H1 (cell line): ENCODE results near the gene FAF2. TPM values are rescaled to one million over a fixed set of nuclear protein-coding genes. Genes with fewer than 3 reads are reported as not detected.

ENCODE experiments used
- BACH1 ChIP-seq: IDR thresholded peaks from 2 replicates; pipeline ENCODE4 v1.6.1; 2012; ENCODE audit warnings: low read length, improper control_type of control experiment
- BRCA1 ChIP-seq: IDR thresholded peaks from 2 replicates; pipeline ENCODE4 v1.6.1; 2012; ENCODE audit warnings: low read depth, low read length, improper control_type of control experiment
- CEBPB ChIP-seq: IDR thresholded peaks from 2 replicates; pipeline ENCODE4 v1.6.1; 2012; ENCODE audit warnings: low read depth, low read length
- CHD7 ChIP-seq: fragments of 300-600 bp; sonication (generic); IDR thresholded peaks from 2 replicates; pipeline ENCODE4 v1.7.1; 2012; ENCODE audit warnings: low read length, moderate library complexity, mild to moderate bottlenecking, inconsistent platforms; ENCODE audit not compliant: insufficient replicate concordance
- GABPA ChIP-seq: IDR thresholded peaks from 2 replicates; pipeline ENCODE4 v1.6.1; 2011; ENCODE audit warnings: mild to moderate bottlenecking, low read length, moderate library complexity, borderline replicate concordance; ENCODE audit not compliant: insufficient read depth
- KDM5A ChIP-seq: fragments of 200-600 bp; IDR thresholded peaks from 2 replicates; pipeline ENCODE4 v1.7.1; 2012; ENCODE audit warnings: mild to moderate bottlenecking, low read length, inconsistent platforms, mixed read lengths
- RBBP5 ChIP-seq: IDR thresholded peaks from 2 replicates; pipeline ENCODE4 v1.7.1; 2012; ENCODE audit warnings: low read depth, mild to moderate bottlenecking, inconsistent platforms, low read length, moderate library complexity, borderline replicate concordance
- polyA plus RNA-seq, 7 experiments: library from polyadenylated mRNA; depleted of rRNA in 3 of 7; stranded (reverse) in 5 of 7; unstranded in 2 of 7; fragments of >200 nt in 5 of 7; fragments of 200-250 nt in 2 of 7; gene quantifications; 1 replicate in 5 of 7; 2 replicates in 1 of 7; 4 replicates in 1 of 7; pipeline versions ENCODE4 v1.2.1 to v1.2.3, GENCODE V29; 2011 to 2013; ENCODE audit warnings: missing spikeins in 2 of 7, mixed read lengths in 2 of 7
- total RNA-seq: library from RNA; stranded (reverse); fragmentation: NEBNext Ultra II Directional; extraction: Animal tissue kit (Norgen Biotek cat#: 25700); gene quantifications from 2 replicates; pipeline ENCODE4 v1.2.1, GENCODE V29; 2021
- TF ChIP-seq, protein P1 (sequence below): IDR thresholded peaks from 2 replicates; pipeline ENCODE4 v1.6.1; 2011; ENCODE audit warnings: low read length, improper control_type of control experiment

Gene FAF2
- total and polyA plus RNA-seq, 2 of the 8 experiments (the other 6 are each of a cell fraction or from before 2014, with no cell fraction given) = 20.8 to 35.8 TPM

DNA sequence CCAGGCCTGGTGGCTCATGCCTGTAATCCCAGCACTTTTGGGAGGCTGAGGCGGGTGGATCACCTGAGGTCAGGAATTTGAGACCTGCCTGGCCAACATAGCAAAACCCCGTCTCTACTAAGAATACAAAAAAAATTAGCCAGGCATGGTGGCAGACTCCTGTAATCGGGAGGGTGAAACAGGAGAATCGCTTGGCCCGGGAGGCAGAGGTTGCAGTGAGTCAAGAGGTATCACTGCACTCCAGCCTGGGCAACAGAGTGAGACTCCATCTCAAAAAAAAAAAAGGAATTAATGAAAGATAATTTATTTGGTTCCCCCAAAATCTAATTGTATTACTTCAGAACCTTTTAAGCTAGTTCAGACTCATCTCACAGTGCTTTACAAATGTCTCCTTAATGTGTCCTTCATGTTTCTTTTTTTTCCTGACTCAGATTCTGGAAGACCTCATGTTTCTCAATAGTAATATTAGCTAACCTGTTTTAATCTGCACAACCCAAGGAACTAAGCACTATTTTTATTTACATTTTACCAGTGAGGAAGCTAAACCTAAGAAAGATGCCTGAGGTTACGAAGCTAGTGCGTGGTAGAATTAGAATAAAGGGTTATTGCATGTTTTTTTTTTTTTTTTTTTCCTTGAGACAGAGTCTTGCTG is 15.1 kb downstream of the FAF2 start (continued):
- no peak for TF ChIP-seq CHD7
- no peak for TF ChIP-seq CEBPB
- TF ChIP-seq BRCA1 = no peak
- no peak for TF ChIP-seq KDM5A
- TF ChIP-seq, protein P1, sequence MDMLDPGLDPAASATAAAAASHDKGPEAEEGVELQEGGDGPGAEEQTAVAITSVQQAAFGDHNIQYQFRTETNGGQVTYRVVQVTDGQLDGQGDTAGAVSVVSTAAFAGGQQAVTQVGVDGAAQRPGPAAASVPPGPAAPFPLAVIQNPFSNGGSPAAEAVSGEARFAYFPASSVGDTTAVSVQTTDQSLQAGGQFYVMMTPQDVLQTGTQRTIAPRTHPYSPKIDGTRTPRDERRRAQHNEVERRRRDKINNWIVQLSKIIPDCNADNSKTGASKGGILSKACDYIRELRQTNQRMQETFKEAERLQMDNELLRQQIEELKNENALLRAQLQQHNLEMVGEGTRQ = no peak
- no peak for TF ChIP-seq GABPA
- no peak for TF ChIP-seq BACH1
- no peak for TF ChIP-seq RBBP5
